IMR-90 (cell line): ENCODE measurements around the gene MAP2K5. TPM values are rescaled to one million over a fixed set of nuclear protein-coding genes. Genes with fewer than 3 reads are reported as not detected.

Source experiments
- ATAC-seq: fragments of 200-7000 bp; cut with Tn5 transposase; 2 replicates; pipeline ENCODE4 v1.9.1; 2020; ENCODE audit warnings: low read depth, mild to moderate bottlenecking, moderate library complexity
- BruUV-seq: library from RNA; stranded (reverse); fragments of 400-500 nt; replicated peaks from 2 replicates; lab custom pipeline; 2021; lab: Mats Ljungman, UMichigan
- CTCF ChIA-PET: fragments of 300-600 bp; formaldehyde crosslinking; extraction: SDS; loops from one replicate; lab custom pipeline; 2021; ENCODE audit warnings: antibody characterized with exemption; lab: Yijun Ruan, JAX
- POLR2A ChIA-PET: fragments of 300-600 bp; sonication (Branson Sonifier 250); formaldehyde crosslinking; loops from one replicate; lab custom pipeline; 2022; ENCODE audit warnings: antibody characterized with exemption; ENCODE audit not compliant: unreplicated experiment; lab: Charles Lee
- DNase-seq: peaks from one replicate; pipeline ENCODE4 v3.0.0; 2013
- H2AFZ ChIP-seq: replicated peaks from 2 replicates; pipeline ENCODE3; 2013; ENCODE audit warnings: low read length, mild to moderate bottlenecking; ENCODE audit not compliant: poor library complexity
- H2AK5ac ChIP-seq: 2 replicates; pipeline ENCODE4 v1.6.1; 2013; ENCODE audit warnings: low read depth, low read length, inconsistent platforms
- H2AK9ac ChIP-seq: replicated peaks from 2 replicates; pipeline ENCODE3; 2013; ENCODE audit warnings: mild to moderate bottlenecking, low read depth, low read length, moderate library complexity; ENCODE audit not compliant: poor library complexity
- H2BK120ac ChIP-seq: 2 replicates; pipeline ENCODE4 v1.6.1; 2013; ENCODE audit warnings: low read depth, low read length, inconsistent platforms
- H2BK15ac ChIP-seq: 3 replicates; pipeline ENCODE4 v1.6.1; 2013; ENCODE audit warnings: low read depth, low read length, inconsistent platforms
- H2BK20ac ChIP-seq: 2 replicates; pipeline ENCODE4 v1.6.1; 2013; ENCODE audit warnings: low read depth, mild to moderate bottlenecking, inconsistent platforms, low read length, moderate library complexity
- H2BK5ac ChIP-seq: 2 replicates; pipeline ENCODE4 v1.6.1; 2013; ENCODE audit warnings: mild to moderate bottlenecking, low read depth, low read length, inconsistent platforms; ENCODE audit not compliant: poor library complexity, severe bottlenecking
- H3K14ac ChIP-seq: replicated peaks from 2 replicates; pipeline ENCODE4 v1.6.1; 2013; ENCODE audit warnings: low read depth, low read length, inconsistent platforms
- H3K18ac ChIP-seq: 2 replicates; pipeline ENCODE4 v1.6.1; 2013; ENCODE audit warnings: low read depth, low read length, control low read depth
- H3K23ac ChIP-seq: 2 replicates; pipeline ENCODE4 v1.6.1; 2013; ENCODE audit warnings: low read depth, low read length, inconsistent platforms
- H3K27ac ChIP-seq: 2 replicates; pipeline ENCODE4 v1.5.1; 2013; ENCODE audit warnings: mild to moderate bottlenecking, control low read depth, low read length; ENCODE audit not compliant: insufficient read depth
- H3K27me3 ChIP-seq: 2 replicates; pipeline ENCODE4 v1.6.1; 2013; ENCODE audit warnings: low read length; ENCODE audit not compliant: control insufficient read depth, insufficient read depth
- H3K36me3 ChIP-seq: 2 replicates; pipeline ENCODE4 v1.6.1; 2013; ENCODE audit warnings: low read length, mixed read lengths; ENCODE audit not compliant: control insufficient read depth, insufficient read depth
- H3K4ac ChIP-seq: 2 replicates; pipeline ENCODE4 v1.6.1; 2013; ENCODE audit warnings: low read depth, low read length, inconsistent platforms
- H3K4me1 ChIP-seq: 2 replicates; pipeline ENCODE4 v1.6.1; 2013; ENCODE audit warnings: low read length, mixed read lengths; ENCODE audit not compliant: control insufficient read depth, insufficient read depth
- H3K4me2 ChIP-seq: 2 replicates; pipeline ENCODE4 v1.6.1; 2013; ENCODE audit warnings: low read depth, mild to moderate bottlenecking, control low read depth, low read length, moderate library complexity
- H3K4me3 ChIP-seq: 2 replicates; pipeline ENCODE4 v1.5.1; 2013; ENCODE audit warnings: low read depth, mild to moderate bottlenecking, control low read depth, low read length, moderate library complexity; ENCODE audit not compliant: insufficient read depth
- H3K56ac ChIP-seq: 2 replicates; pipeline ENCODE4 v1.6.1; 2013; ENCODE audit warnings: low read length, inconsistent platforms; ENCODE audit not compliant: insufficient read depth; ENCODE audit errors: extremely low read depth
- H3K79me1 ChIP-seq, 2 experiments: 2 replicates each; pipeline ENCODE4 v1.6.1; 2013; ENCODE audit warnings: low read length in 2 of 2, inconsistent platforms in 1 of 2, low read depth in 1 of 2
- H3K9ac ChIP-seq: 2 replicates; pipeline ENCODE4 v1.6.1; 2013; ENCODE audit warnings: low read depth, low read length, control low read depth
- H3K9me1 ChIP-seq: 2 replicates; pipeline ENCODE4 v1.6.1; 2013; ENCODE audit warnings: low read length, inconsistent platforms; ENCODE audit not compliant: insufficient read depth
- H3K9me3 ChIP-seq: 2 replicates; pipeline ENCODE4 v1.6.1; 2013; ENCODE audit warnings: low read length; ENCODE audit not compliant: control insufficient read depth, insufficient read depth
- H4K20me1 ChIP-seq: 2 replicates; pipeline ENCODE4 v1.6.1; 2013; ENCODE audit warnings: low read length, inconsistent platforms; ENCODE audit not compliant: insufficient read depth
- H4K5ac ChIP-seq: 2 replicates; pipeline ENCODE4 v1.6.1; 2013; ENCODE audit warnings: mild to moderate bottlenecking, low read depth, low read length, control low read depth
- H4K8ac ChIP-seq, 2 experiments: 2 replicates each; pipeline ENCODE4 v1.6.1; 2013; ENCODE audit warnings: low read depth in 2 of 2, low read length in 2 of 2, control low read depth in 1 of 2, inconsistent platforms in 1 of 2
- H4K91ac ChIP-seq: 2 replicates; pipeline ENCODE4 v1.6.1; 2013; ENCODE audit warnings: low read depth, low read length, inconsistent platforms; ENCODE audit not compliant: insufficient read depth
- BHLHE40 ChIP-seq: fragments of 150-350 bp; IDR thresholded peaks from 2 replicates; pipeline ENCODE4 v1.6.1; 2016; ENCODE audit warnings: mild to moderate bottlenecking, low read depth, low read length
- CEBPB ChIP-seq: IDR thresholded peaks from 2 replicates; pipeline ENCODE4 v1.6.1; 2012; ENCODE audit warnings: low read depth, low read length, improper control_type of control experiment
- FOS ChIP-seq: fragments of 150-350 bp; IDR thresholded peaks from 2 replicates; pipeline ENCODE4 v1.6.1; 2016; ENCODE audit warnings: low read depth, low read length
- MAFK ChIP-seq: IDR thresholded peaks from 2 replicates; pipeline ENCODE4 v1.6.1; 2012; ENCODE audit warnings: low read depth, low read length, improper control_type of control experiment
- MAZ ChIP-seq: IDR thresholded peaks from 2 replicates; pipeline ENCODE4 v1.6.1; 2012; ENCODE audit warnings: low read depth, mild to moderate bottlenecking, low read length, improper control_type of control experiment, moderate library complexity, borderline replicate concordance
- MXI1 ChIP-seq: IDR thresholded peaks from 2 replicates; pipeline ENCODE4 v1.6.1; 2012; ENCODE audit warnings: low read depth, mild to moderate bottlenecking, low read length, moderate library complexity, borderline replicate concordance
- NFE2L2 ChIP-seq: fragments of 150-350 bp; IDR thresholded peaks from 2 replicates; pipeline ENCODE4 v1.6.1; 2016; ENCODE audit warnings: low read depth, mild to moderate bottlenecking, low read length
- RAD21 ChIP-seq: IDR thresholded peaks from 2 replicates; pipeline ENCODE4 v1.6.1; 2012; ENCODE audit warnings: low read length, improper control_type of control experiment
- RCOR1 ChIP-seq: IDR thresholded peaks from 2 replicates; pipeline ENCODE4 v1.6.1; 2012; ENCODE audit warnings: mild to moderate bottlenecking, low read length, improper control_type of control experiment; ENCODE audit not compliant: insufficient replicate concordance
- RFX5 ChIP-seq: IDR thresholded peaks from 2 replicates; pipeline ENCODE4 v1.8.0; 2012; ENCODE audit warnings: low read depth, mild to moderate bottlenecking, low read length, moderate library complexity
- WGBS, 2 experiments: methylation state at CpG; one replicate each; pipeline versions ENCODE4 v1.1.5 to v1.1.7; 2013; ENCODE audit warnings: missing lambda C conversion rate in 2 of 2; ENCODE audit not compliant: insufficient read length in 1 of 2; ENCODE audit errors: extremely low coverage in 2 of 2; 5-methylcytosine and 5-hydroxymethylcytosine counted together
- dilution Hi-C: fragments of 300-500 bp; cut with HindIII; formaldehyde crosslinking; loops from one replicate; pipeline ENCODE4 v1.14.3; 2018; ENCODE audit warnings: low sequenced_read_pairs; ENCODE audit not compliant: unreplicated experiment
- in situ Hi-C: fragments of 300-500 bp; cut with MboI; formaldehyde crosslinking; loops from 3 replicates; pipeline ENCODE4 v1.14.3; 2019; ENCODE audit warnings: low sequenced_read_pairs, inconsistent platforms, mixed read lengths
- intact Hi-C: fragments of 100-400 bp; cut with micrococcal nuclease; formaldehyde crosslinking; loops from 2 replicates; pipeline ENCODE4 v1.10.0; 2022
- polyA plus RNA-seq, 3 experiments: library from polyadenylated mRNA; depleted of rRNA; stranded (reverse); fragments of >200 nt; gene quantifications; 2 replicates each; pipeline ENCODE4 v1.2.3, GENCODE V29; 2012; ENCODE audit warnings: low replicate concordance in 1 of 3
- total RNA-seq: library from RNA; depleted of rRNA; stranded (reverse); fragments of >200 nt; gene quantifications from 2 replicates; pipeline ENCODE4 v1.2.3, GENCODE V29; 2012
- TF ChIP-seq, protein P1 (sequence below): fragments of 150-350 bp; IDR thresholded peaks from 2 replicates; pipeline ENCODE4 v1.6.1; 2016; ENCODE audit warnings: low read depth, mild to moderate bottlenecking, low read length, moderate library complexity, borderline replicate concordance
- TF ChIP-seq, protein P2 (sequence below): conservative IDR thresholded peaks from 2 replicates; pipeline ENCODE4 v1.5.1; 2012; ENCODE audit warnings: mild to moderate bottlenecking, low read depth, low read length, improper control_type of control experiment

Gene MAP2K5
- total and polyA plus RNA-seq, 2 of the 4 experiments (the other 2 are of a cell fraction) = 1.6 to 6.1 TPM

DNA sequence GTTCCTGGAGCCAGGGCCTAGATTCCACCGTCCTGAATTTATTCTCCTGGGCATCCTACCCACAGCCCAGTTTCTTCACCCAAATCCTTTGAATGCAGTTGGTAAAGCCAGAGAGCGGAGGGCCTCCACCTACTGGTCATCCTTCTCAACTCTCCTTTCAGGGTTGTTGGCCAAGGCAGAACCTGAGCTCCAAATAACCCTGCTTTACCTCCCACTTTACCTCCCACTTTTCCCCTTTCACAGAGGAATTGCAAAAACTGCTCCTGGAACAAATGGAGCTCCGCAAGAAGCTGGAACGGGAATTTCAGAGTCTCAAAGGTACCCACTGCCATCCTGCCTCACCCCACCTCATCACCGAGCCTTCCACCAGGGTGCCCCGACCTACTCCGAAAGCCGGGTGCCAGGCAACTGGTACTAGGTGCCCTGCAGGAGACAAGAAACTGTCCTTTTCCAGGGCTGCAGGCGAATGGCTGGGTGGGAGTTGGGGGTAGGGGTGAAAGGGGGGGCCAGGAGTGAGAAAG lies 289.6 kb downstream of the MAP2K5 start:
- ChIA-PET CTCF (interaction anchor here (0.7 to 2.1 kb wide), 2 partner anchors 45 to 375 kb away, joined by 4 read pairs; no protein-coding TSS in a partner anchor), POLR2A (interaction anchor here (0.6 kb wide), 1 partner anchor 369 kb away, joined by 5 read pairs; no protein-coding TSS in a partner anchor)
- no peak overlapping the region for H2AFZ ChIP-seq
- no peak overlapping the region for H2AK9ac ChIP-seq
- no peak overlapping the region for H2BK20ac ChIP-seq
- no peak overlapping the region for H2BK5ac ChIP-seq
- in situ Hi-C loops (no loop called here), intact Hi-C loops (loop anchor here (1.0 to 10.0 kb wide), 5 partner anchors 290 to 885 kb away; partner anchors contain the start of genes MAP2K5 and SMAD3), dilution Hi-C loops (no loop called here)
- ATAC-seq (no peak), DNase-seq (peak; percentile 29)
- no peak overlapping the region for H4K8ac ChIP-seq
- no peak overlapping the region for H3K4me2 ChIP-seq
- peaks cover 94% of the 10 kb centered on the region for H3K27me3 ChIP-seq
- H3K9me1 ChIP-seq = no peaks in the 10 kb centered on the region
- H3K36me3 ChIP-seq = no peaks in the 10 kb centered on the region
- TF ChIP-seq MAFK (no peak), CEBPB (no peak), FOS (no peak), BHLHE40 (no peak), MAZ (no peak), MXI1 (no peak), NFE2L2 (no peak), RCOR1 (no peak), RFX5 (no peak), RAD21 (peak; percentile 32)
- TF ChIP-seq, protein P1, sequence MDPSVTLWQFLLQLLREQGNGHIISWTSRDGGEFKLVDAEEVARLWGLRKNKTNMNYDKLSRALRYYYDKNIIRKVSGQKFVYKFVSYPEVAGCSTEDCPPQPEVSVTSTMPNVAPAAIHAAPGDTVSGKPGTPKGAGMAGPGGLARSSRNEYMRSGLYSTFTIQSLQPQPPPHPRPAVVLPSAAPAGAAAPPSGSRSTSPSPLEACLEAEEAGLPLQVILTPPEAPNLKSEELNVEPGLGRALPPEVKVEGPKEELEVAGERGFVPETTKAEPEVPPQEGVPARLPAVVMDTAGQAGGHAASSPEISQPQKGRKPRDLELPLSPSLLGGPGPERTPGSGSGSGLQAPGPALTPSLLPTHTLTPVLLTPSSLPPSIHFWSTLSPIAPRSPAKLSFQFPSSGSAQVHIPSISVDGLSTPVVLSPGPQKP = no peak
- TF ChIP-seq, protein P2, sequence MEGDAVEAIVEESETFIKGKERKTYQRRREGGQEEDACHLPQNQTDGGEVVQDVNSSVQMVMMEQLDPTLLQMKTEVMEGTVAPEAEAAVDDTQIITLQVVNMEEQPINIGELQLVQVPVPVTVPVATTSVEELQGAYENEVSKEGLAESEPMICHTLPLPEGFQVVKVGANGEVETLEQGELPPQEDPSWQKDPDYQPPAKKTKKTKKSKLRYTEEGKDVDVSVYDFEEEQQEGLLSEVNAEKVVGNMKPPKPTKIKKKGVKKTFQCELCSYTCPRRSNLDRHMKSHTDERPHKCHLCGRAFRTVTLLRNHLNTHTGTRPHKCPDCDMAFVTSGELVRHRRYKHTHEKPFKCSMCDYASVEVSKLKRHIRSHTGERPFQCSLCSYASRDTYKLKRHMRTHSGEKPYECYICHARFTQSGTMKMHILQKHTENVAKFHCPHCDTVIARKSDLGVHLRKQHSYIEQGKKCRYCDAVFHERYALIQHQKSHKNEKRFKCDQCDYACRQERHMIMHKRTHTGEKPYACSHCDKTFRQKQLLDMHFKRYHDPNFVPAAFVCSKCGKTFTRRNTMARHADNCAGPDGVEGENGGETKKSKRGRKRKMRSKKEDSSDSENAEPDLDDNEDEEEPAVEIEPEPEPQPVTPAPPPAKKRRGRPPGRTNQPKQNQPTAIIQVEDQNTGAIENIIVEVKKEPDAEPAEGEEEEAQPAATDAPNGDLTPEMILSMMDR = peak; percentile 35
- no peak overlapping the region for H3K14ac ChIP-seq
- H3K9me3 ChIP-seq = peaks cover 3% of the 10 kb centered on the region; the same call in 1 of the 2 replicates
- no peak overlapping the region for H3K18ac ChIP-seq
- H2BK15ac ChIP-seq = no peak overlapping the region
- H3K4ac ChIP-seq = no peak overlapping the region
- no peak overlapping the region for H2BK120ac ChIP-seq
- no peak overlapping the region for H4K5ac ChIP-seq
- H2AK5ac ChIP-seq = no peak overlapping the region
- no peak overlapping the region for H3K23ac ChIP-seq
- no peak overlapping the region for H3K27ac ChIP-seq
- no peaks in the 10 kb centered on the region for H3K4me1 ChIP-seq
- H3K56ac ChIP-seq = no peak overlapping the region
- H4K20me1 ChIP-seq = no peaks in the 10 kb centered on the region
- no peaks in the 10 kb centered on the region for H3K79me1 ChIP-seq
- no peak overlapping the region for H4K91ac ChIP-seq
- no TSS peak for BruUV-seq
- WGBS, 2 experiments = no CpG with 5 or more reads among the region's 9 CpGs
- H3K4me3 ChIP-seq = no peak overlapping the region
- H3K9ac ChIP-seq = no peak overlapping the region
